ENCODE data around the gene PTGS1. TPM values are rescaled to one million over a fixed set of nuclear protein-coding genes. Genes with fewer than 3 reads are reported as not detected.

Gene PTGS1
- total and polyA plus RNA-seq, 4 donors, result 2.9 to 12.8 (median 5.0) TPM

GRCh38 chr9:122349201-122349600, 21.6 kb upstream of the PTGS1 start:
- WGBS, 2 donors, result 80% methylated on average over 4 of the region's 4 CpGs

GRCh38 chr9:122350577-122351355, 20.1 kb upstream of the PTGS1 start:
- Histone ChIP-seq H3K4me1 (ENCODE audit: control insufficient read depth in 5 of 5, insufficient read depth in 5 of 5, low read length in 5 of 5) (peaks cover 0 to 10% (median 0%) of the 10 kb centered on the region in 5 donors), H3K9ac (ENCODE audit: insufficient read depth in 1 of 2, low read length in 2 of 2) (no peak overlapping the region), H3K4me3 (no peak overlapping the region), H3K27me3 (ENCODE audit: control insufficient read depth in 3 of 3, insufficient read depth in 3 of 3, low read length in 2 of 3) (peaks cover 0 to 15% (median 9%) of the 10 kb centered on the region in 3 donors), H3K36me3 (ENCODE audit: control insufficient read depth in 4 of 4, insufficient read depth in 4 of 4, low read length in 4 of 4) (no peaks in the 10 kb centered on the region), H3K27ac (ENCODE audit: low read depth in 1 of 2, low read length in 1 of 2) (no peak overlapping the region), H3K9me3 (ENCODE audit: control insufficient read depth in 4 of 4, insufficient read depth in 3 of 4, low read length in 3 of 4) (peaks cover 0 to 2% (median 0%) of the 10 kb centered on the region in 4 donors)
- WGBS, 2 donors, result 39 to 49% methylated on average over 11 of the region's 11 CpGs
- peak; percentile 77 for ATAC-seq (ENCODE audit: insufficient read depth, low FRiP score)
- TF ChIP-seq CTCF (IDR thresholded peaks at IDR 0.05; ENCODE audit: control extremely low read depth, extremely low read depth), result peak; percentile 96
- DNase-seq, result peak; percentile 78 to 84 (median 78)

More at GRCh38 chr9:122349201-122349600, 21.6 kb upstream of the PTGS1 start:
- peaks cover 0 to 15% (median 14%) of the 10 kb centered on the region in 3 donors for H3K27me3 ChIP-seq (ENCODE audit: control insufficient read depth in 3 of 3, insufficient read depth in 3 of 3, low read length in 2 of 3)
- TF ChIP-seq CTCF (IDR thresholded peaks at IDR 0.05; ENCODE audit: control extremely low read depth, extremely low read depth), result no peak
- H3K27ac ChIP-seq (ENCODE audit: low read depth in 1 of 2, low read length in 1 of 2), result no peak overlapping the region
- no peak overlapping the region for H3K4me3 ChIP-seq
- DNase-seq (no peak), ATAC-seq (ENCODE audit: insufficient read depth, low FRiP score) (no peak)
- no peak overlapping the region for H3K9ac ChIP-seq (ENCODE audit: insufficient read depth in 1 of 2, low read length in 2 of 2)
- H3K9me3 ChIP-seq (ENCODE audit: control insufficient read depth in 4 of 4, insufficient read depth in 3 of 4, low read length in 3 of 4), result peaks cover 0 to 2% (median 0%) of the 10 kb centered on the region in 4 donors
- peaks cover 0 to 9% (median 0%) of the 10 kb centered on the region in 5 donors for H3K4me1 ChIP-seq (ENCODE audit: control insufficient read depth in 5 of 5, insufficient read depth in 5 of 5, low read length in 5 of 5)
- H3K36me3 ChIP-seq (ENCODE audit: control insufficient read depth in 4 of 4, insufficient read depth in 4 of 4, low read length in 4 of 4), result no peaks in the 10 kb centered on the region

GRCh38 chr9:122354536-122355199, 16.2 kb upstream of the PTGS1 start:
- Histone ChIP-seq H3K4me3 (no peak overlapping the region), H3K27ac (ENCODE audit: low read depth in 1 of 2, low read length in 1 of 2) (no peak overlapping the region), H3K36me3 (ENCODE audit: control insufficient read depth in 4 of 4, insufficient read depth in 4 of 4, low read length in 4 of 4) (no peaks in the 10 kb centered on the region), H3K9me3 (ENCODE audit: control insufficient read depth in 4 of 4, insufficient read depth in 3 of 4, low read length in 3 of 4) (no peaks in the 10 kb centered on the region), H3K9ac (ENCODE audit: insufficient read depth in 1 of 2, low read length in 2 of 2) (no peak overlapping the region), H3K4me1 (ENCODE audit: control insufficient read depth in 5 of 5, insufficient read depth in 5 of 5, low read length in 5 of 5) (peaks cover 0 to 1% (median 0%) of the 10 kb centered on the region in 5 donors), H3K27me3 (ENCODE audit: control insufficient read depth in 3 of 3, insufficient read depth in 3 of 3, low read length in 2 of 3) (no peaks in the 10 kb centered on the region)
- 75% methylated on average over 8 of the region's 8 CpGs for WGBS, 2 donors
- ATAC-seq (ENCODE audit: insufficient read depth, low FRiP score), result no peak
- DNase-seq, result no peak
- TF ChIP-seq CTCF (IDR thresholded peaks at IDR 0.05; ENCODE audit: control extremely low read depth, extremely low read depth), result no peak
